GM18951 (cell line): ENCODE data around the gene KCNMB2.
"Not testable (repeated sequence)": the region's sequence is repeated elsewhere in the genome, so short reads cannot be mapped to it uniquely, and the experiment has no call there.

Experiments
- POLR2A ChIP-seq: IDR thresholded peaks from 4 replicates; pipeline ENCODE4 v1.6.1; 2011; ENCODE audit warnings: mild to moderate bottlenecking; ENCODE audit not compliant: insufficient read length, insufficient read depth; ENCODE audit errors: extremely low read depth
- in situ Hi-C: fragments of 300-500 bp; cut with MboI; formaldehyde crosslinking; loops from one replicate; pipeline ENCODE4 v1.12.0; 2022; ENCODE audit warnings: low sequenced_read_pairs, mixed read lengths, inconsistent platforms; ENCODE audit not compliant: unreplicated experiment

The KCNMB2 gene

DNA sequence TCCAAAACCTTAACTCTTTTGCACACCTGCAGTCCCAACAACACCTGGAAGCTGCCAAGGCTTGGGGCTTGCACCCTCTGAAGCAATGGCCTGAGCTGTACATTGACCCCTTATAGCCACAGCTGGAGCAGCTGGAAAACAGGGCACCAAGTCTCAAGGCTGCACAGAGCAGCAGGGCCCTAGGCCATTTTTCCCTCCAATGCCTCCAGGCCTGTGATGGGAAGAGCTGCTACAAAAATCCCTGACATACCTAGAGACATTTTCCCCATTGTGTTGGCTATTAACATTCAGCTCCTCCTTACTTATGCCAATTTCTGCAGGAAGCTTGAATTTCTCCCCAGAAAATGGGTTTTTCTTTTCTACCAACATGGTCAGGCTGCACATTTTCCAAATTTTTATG is 304.4 kb downstream of the KCNMB2 start:
- no peak for TF ChIP-seq POLR2A
- in situ Hi-C loops, result no loop called here

GRCh38 chr3:178841011-178841410 is 304.8 kb downstream of the KCNMB2 start:
- in situ Hi-C loops, result no loop called here
- TF ChIP-seq POLR2A, result no peak

- in situ Hi-C loops, result no loop called here
- no peak for TF ChIP-seq POLR2A
Observed at GRCh38 chr3:178844916-178845315, 308.7 kb downstream of the KCNMB2 start.

- in situ Hi-C loops, result no loop called here
- TF ChIP-seq POLR2A, result no peak
Observed at GRCh38 chr3:178845420-178846118, 309.3 kb downstream of the KCNMB2 start.

DNA sequence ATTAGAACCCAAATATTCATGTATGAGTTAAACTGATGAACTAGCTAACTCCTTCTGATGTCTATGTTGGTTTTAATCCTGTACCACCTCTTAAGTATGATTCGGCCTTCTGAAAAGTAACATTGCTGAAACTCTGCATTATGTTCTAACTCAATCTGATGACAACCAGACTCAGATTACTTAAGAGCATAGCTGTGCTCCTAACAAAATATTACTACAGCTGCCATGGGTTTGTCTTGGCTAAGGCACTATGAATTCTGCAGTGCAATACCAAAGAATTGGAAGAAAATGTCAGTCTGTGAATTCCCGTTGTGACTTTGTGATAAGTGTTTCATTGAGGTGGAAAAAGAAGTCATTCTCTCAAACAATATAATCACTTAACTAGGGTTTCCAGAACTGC is 311.0 kb downstream of the KCNMB2 start:
- in situ Hi-C loops, result no loop called here
- no peak for TF ChIP-seq POLR2A

DNA sequence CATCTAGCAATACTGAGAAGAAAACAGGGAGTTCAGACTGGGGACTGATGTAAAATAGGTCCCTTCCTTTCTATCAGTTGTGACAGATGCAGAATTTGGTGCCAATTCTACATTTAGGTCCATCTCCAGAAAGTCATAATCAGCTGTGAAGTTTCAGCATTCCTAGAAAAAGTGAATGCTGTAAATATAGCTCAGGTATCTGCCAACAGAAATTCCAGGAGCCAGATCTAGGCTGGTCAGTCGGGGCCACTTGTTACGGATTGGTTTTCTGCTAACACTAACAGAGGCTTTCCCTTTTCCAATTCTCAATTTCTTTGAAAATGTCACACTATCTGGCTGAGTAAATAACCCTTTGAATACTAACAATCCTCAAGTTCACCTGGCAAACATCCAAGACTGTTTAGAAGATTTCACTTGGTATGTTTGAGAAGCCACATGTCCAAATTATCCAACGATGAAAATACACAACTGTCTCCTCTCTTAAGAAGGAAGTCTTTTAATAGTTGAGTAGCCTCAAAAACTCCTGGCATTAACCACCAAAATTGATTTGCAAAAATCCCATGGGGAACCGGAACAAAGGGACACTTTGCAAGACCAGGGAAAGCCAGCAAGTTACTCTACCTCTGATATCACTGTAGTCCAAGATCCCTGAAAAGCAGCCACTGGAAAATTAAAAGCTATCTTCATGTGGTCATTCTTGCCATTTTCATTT is 313.1 kb downstream of the KCNMB2 start:
- no peak for TF ChIP-seq POLR2A
- in situ Hi-C loops, result no loop called here

GRCh38 chr3:178850450-178851190 is 314.4 kb downstream of the KCNMB2 start:
- TF ChIP-seq POLR2A, result no peak
- in situ Hi-C loops, result no loop called here

GRCh38 chr3:178851564-178851963 is 315.3 kb downstream of the KCNMB2 start:
- in situ Hi-C loops, result no loop called here
- no peak for TF ChIP-seq POLR2A

- TF ChIP-seq POLR2A, result no peak
- in situ Hi-C loops, result no loop called here
Observed at GRCh38 chr3:178856804-178857203, 320.6 kb downstream of the KCNMB2 start.

- in situ Hi-C loops, result no loop called here
- TF ChIP-seq POLR2A, result no peak
Observed at GRCh38 chr3:178859386-178859785, 323.1 kb downstream of the KCNMB2 start.

GRCh38 chr3:178859900-178860436 is 323.7 kb downstream of the KCNMB2 start:
- in situ Hi-C loops, result not testable (repeated sequence)

GRCh38 chr3:178868681-178869080 is 332.4 kb downstream of the KCNMB2 start:
- in situ Hi-C loops, result no loop called here
- no peak for TF ChIP-seq POLR2A

GRCh38 chr3:178870085-178870484 is 333.8 kb downstream of the KCNMB2 start:
- in situ Hi-C loops, result no loop called here
- TF ChIP-seq POLR2A, result no peak
